Occipital lobe (tissue), 2 donors: Measurements from ENCODE around the gene SYNJ2BP. TPM values are rescaled to one million over a fixed set of nuclear protein-coding genes. Genes with fewer than 3 reads are reported as not detected.

ENCODE experiments used
- DNase-seq: peaks from one replicate; lab custom pipeline; 2025; lab: John Stamatoyannopoulos, UW
- total RNA-seq: library from RNA; depleted of rRNA; stranded (reverse); fragments of >200 nt; gene quantifications from one replicate; pipeline ENCODE4 v1.2.3, GENCODE V29; 2014

Gene SYNJ2BP
- total RNA-seq, 1 donor from 2014 or later: 29.8 TPM

DNA sequence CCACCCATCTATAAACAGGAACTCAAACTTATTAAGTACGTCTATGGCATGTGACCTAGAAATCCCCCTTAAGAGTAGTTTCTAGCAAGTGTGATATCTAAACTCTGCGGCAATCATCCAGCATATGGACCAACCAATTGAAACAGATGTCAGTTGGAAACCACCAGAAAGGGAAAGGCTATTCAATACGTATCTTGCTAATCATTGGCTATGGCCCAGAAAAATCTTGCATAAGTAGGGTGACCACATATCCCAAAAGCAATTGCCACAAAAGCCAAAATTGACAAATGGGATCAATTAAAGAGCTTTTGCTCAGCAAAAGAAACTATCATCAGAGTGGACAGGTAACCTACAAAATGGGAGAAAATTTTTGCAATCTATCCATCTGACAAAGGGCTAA, 24.2 kb downstream of the SYNJ2BP start:
- no peak for DNase-seq

GRCh38 chr14:70391493-70392391, 25.1 kb downstream of the SYNJ2BP start:
- no peak for DNase-seq

- no peak for DNase-seq
These were observed 34.4 kb downstream of the SYNJ2BP start for GRCh38 chr14:70382536-70382935.

GRCh38 chr14:70380824-70381223, 36.1 kb downstream of the SYNJ2BP start:
- DNase-seq: no peak

GRCh38 chr14:70378696-70379095, 38.2 kb downstream of the SYNJ2BP start:
- DNase-seq: no peak

Other genes starting within 250 kb of the SYNJ2BP start
- 48.7 TPM for gene SLC8A3, start 228.1 kb downstream of the SYNJ2BP start, total RNA-seq
- 45.4 TPM for gene COX16, start 57.4 kb downstream of the SYNJ2BP start, total RNA-seq
- 0.16 TPM for gene ADAM21, start 35.1 kb upstream of the SYNJ2BP start, total RNA-seq
- 2.5 TPM for gene ADAM20, start 117.9 kb upstream of the SYNJ2BP start, total RNA-seq
- 61.3 TPM for gene MED6, start 183.6 kb upstream of the SYNJ2BP start, total RNA-seq
- gene TTC9, start 224.8 kb upstream of the SYNJ2BP start, total RNA-seq: 22.9 TPM